PC-9 (cell line): ENCODE measurements around the gene IL1RAPL1.

Experiments used
- CTCF ChIP-seq: fragments of 200-600 bp; sonication (generic); conservative IDR thresholded peaks from 2 replicates; pipeline ENCODE4 v1.6.1; 2017; ENCODE audit warnings: mixed run types, antibody characterized with exemption, mild to moderate bottlenecking, moderate library complexity
- EZH2 ChIP-seq: fragments of 200-600 bp; sonication (generic); IDR thresholded peaks from 2 replicates; pipeline ENCODE4 v1.8.0; 2017; ENCODE audit warnings: antibody characterized with exemption, low read depth

GRCh38 chrX:28756647-28757046 is 169.4 kb downstream of the IL1RAPL1 start:
- TF ChIP-seq CTCF (no peak), EZH2 (no peak)
